HG02642 (cell line): ENCODE measurements around the gene VCX2.
"Not testable (repeated sequence)": the region's sequence is repeated elsewhere in the genome, so short reads cannot be mapped to it uniquely, and the experiment has no call there.

Experiments
- ATAC-seq: cut with Tn5 transposase; IDR thresholded peaks from one replicate; pipeline ENCODE4 v1.9.1; 2021; ENCODE audit warnings: mild to moderate bottlenecking; ENCODE audit not compliant: unreplicated experiment, poor library complexity

VCX2 gene

GRCh38 chrX:8125566-8125965 lies 45.5 kb downstream of the VCX2 start:
- no peak for ATAC-seq

DNA sequence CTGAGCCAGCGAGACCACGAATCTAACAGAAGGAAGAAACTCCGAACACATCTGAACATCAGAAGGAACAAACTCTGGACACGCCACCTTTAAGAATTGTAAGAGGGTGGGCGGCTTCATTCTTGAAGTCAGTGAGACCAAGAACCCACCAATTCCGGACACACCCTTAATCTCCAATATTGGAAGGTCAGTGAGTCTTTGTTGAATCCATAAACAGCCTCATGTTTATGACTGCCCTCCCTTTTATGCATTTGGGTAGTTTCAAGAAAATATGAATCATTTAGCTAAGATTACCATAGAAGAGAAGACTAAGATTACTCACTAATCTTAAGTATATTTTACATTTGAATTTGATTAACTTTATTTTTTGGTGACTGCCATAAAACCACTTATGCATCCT lies 48.5 kb downstream of the VCX2 start:
- ATAC-seq = no peak

- ATAC-seq = not testable (repeated sequence)
These were observed 49.7 kb downstream of the VCX2 start for GRCh38 chrX:8121391-8121790.
